HUDEP-2 (cell line): ENCODE data around the gene KCNQ1OT1.

Experiments
- DNase-seq, 76 experiments: peaks; one replicate each; lab custom pipeline; 2025; ENCODE audit not compliant: unreplicated experiment in 76 of 76; lab: John Stamatoyannopoulos, UW

Gene KCNQ1OT1

GRCh38 chr11:2586087-2586792 is 113.6 kb downstream of the KCNQ1OT1 start:
- no peak for DNase-seq

GRCh38 chr11:2585566-2586086 is 114.2 kb downstream of the KCNQ1OT1 start:
- no peak for DNase-seq

- DNase-seq, result no peak
These were observed 114.8 kb downstream of the KCNQ1OT1 start for GRCh38 chr11:2584812-2585565.

GRCh38 chr11:2584434-2584811 is 115.4 kb downstream of the KCNQ1OT1 start:
- DNase-seq, result no peak

GRCh38 chr11:2583605-2583958 is 116.2 kb downstream of the KCNQ1OT1 start:
- DNase-seq, result no peak

GRCh38 chr11:2582946-2583604 is 116.7 kb downstream of the KCNQ1OT1 start:
- DNase-seq, result no peak

- DNase-seq, result no peak
These were observed 117.3 kb downstream of the KCNQ1OT1 start for GRCh38 chr11:2582351-2582945.

- no peak for DNase-seq
These were observed 117.9 kb downstream of the KCNQ1OT1 start for GRCh38 chr11:2581931-2582350.

GRCh38 chr11:2581151-2581930 is 118.5 kb downstream of the KCNQ1OT1 start:
- no peak for DNase-seq

- DNase-seq, result no peak
These were observed 119.2 kb downstream of the KCNQ1OT1 start for GRCh38 chr11:2580571-2581001.

- no peak for DNase-seq
These were observed 119.8 kb downstream of the KCNQ1OT1 start for GRCh38 chr11:2580061-2580421.

GRCh38 chr11:2579315-2580060 is 120.3 kb downstream of the KCNQ1OT1 start:
- DNase-seq, result peak in 1 of 76 experiments; percentile 31

GRCh38 chr11:2578929-2579270 is 120.9 kb downstream of the KCNQ1OT1 start:
- DNase-seq, result no peak

GRCh38 chr11:2577991-2578928 is 121.5 kb downstream of the KCNQ1OT1 start:
- no peak for DNase-seq

GRCh38 chr11:2577031-2577990 is 122.5 kb downstream of the KCNQ1OT1 start:
- no peak for DNase-seq

GRCh38 chr11:2576549-2576948 is 123.2 kb downstream of the KCNQ1OT1 start:
- no peak for DNase-seq

- DNase-seq, result no peak
These were observed 123.7 kb downstream of the KCNQ1OT1 start for GRCh38 chr11:2576111-2576510.
